Type B pancreatic cell (in vitro differentiated cells): Measurements from ENCODE around the gene FYCO1. TPM values are rescaled to one million over a fixed set of nuclear protein-coding genes. Genes with fewer than 3 reads are reported as not detected.

Source experiments
- DNase-seq: peaks from one replicate; pipeline ENCODE4 v3.0.0; 2021; ENCODE audit warnings: mixed read lengths; ENCODE audit not compliant: unreplicated experiment; ENCODE audit errors: extremely low spot score
- H3K27ac Mint-ChIP-seq: 2 replicates; pipeline ENCODE4 v1.8.0; 2021; ENCODE audit warnings: mild to moderate bottlenecking, mixed read lengths
- H3K27me3 Mint-ChIP-seq: 2 replicates; pipeline ENCODE4 v1.8.0; 2021; ENCODE audit warnings: mixed read lengths
- H3K36me3 Mint-ChIP-seq: 2 replicates; pipeline ENCODE4 v1.8.0; 2021; ENCODE audit warnings: mixed read lengths
- H3K4me1 Mint-ChIP-seq: one replicate; pipeline ENCODE4 v1.8.0; 2021; ENCODE audit warnings: mixed read lengths; ENCODE audit not compliant: unreplicated experiment
- H3K4me3 Mint-ChIP-seq: 2 replicates; pipeline ENCODE4 v1.8.0; 2021; ENCODE audit warnings: mild to moderate bottlenecking, mixed read lengths
- H3K9me3 Mint-ChIP-seq: 2 replicates; pipeline ENCODE4 v1.8.0; 2021; ENCODE audit warnings: mixed read lengths
- total RNA-seq: library from RNA; stranded (reverse); gene quantifications from 2 replicates; pipeline ENCODE4 v1.2.1, GENCODE V29; 2021; ENCODE audit warnings: low replicate concordance
- TF ChIP-seq, protein P1 (sequence below): fragments of 200-600 bp; sonication (generic); conservative IDR thresholded peaks from 2 replicates; pipeline ENCODE4 v1.5.0; 2021; ENCODE audit warnings: antibody characterized with exemption, mild to moderate bottlenecking

FYCO1 gene
- total RNA-seq, 1 donor from 2014 or later, result 15.2 TPM

- no peaks in the 10 kb centered on the region for H3K4me1 Mint-ChIP-seq
- no peak for DNase-seq
These were observed 63.5 kb downstream of the FYCO1 start for GRCh38 chr3:45932112-45932511.

GRCh38 chr3:45931496-45931895 lies 64.1 kb downstream of the FYCO1 start:
- Mint-ChIP-seq H3K27me3 (no peaks in the 10 kb centered on the region), H3K36me3 (peaks cover 31% of the 10 kb centered on the region), H3K27ac (no peak overlapping the region), H3K4me1 (no peaks in the 10 kb centered on the region), H3K9me3 (no peaks in the 10 kb centered on the region), H3K4me3 (no peak overlapping the region)
- TF ChIP-seq, protein P1, sequence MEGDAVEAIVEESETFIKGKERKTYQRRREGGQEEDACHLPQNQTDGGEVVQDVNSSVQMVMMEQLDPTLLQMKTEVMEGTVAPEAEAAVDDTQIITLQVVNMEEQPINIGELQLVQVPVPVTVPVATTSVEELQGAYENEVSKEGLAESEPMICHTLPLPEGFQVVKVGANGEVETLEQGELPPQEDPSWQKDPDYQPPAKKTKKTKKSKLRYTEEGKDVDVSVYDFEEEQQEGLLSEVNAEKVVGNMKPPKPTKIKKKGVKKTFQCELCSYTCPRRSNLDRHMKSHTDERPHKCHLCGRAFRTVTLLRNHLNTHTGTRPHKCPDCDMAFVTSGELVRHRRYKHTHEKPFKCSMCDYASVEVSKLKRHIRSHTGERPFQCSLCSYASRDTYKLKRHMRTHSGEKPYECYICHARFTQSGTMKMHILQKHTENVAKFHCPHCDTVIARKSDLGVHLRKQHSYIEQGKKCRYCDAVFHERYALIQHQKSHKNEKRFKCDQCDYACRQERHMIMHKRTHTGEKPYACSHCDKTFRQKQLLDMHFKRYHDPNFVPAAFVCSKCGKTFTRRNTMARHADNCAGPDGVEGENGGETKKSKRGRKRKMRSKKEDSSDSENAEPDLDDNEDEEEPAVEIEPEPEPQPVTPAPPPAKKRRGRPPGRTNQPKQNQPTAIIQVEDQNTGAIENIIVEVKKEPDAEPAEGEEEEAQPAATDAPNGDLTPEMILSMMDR, result no peak
- DNase-seq, result no peak

More at GRCh38 chr3:45932112-45932511, 63.5 kb downstream of the FYCO1 start:
- Mint-ChIP-seq H3K36me3 (peaks cover 29% of the 10 kb centered on the region), H3K9me3 (no peaks in the 10 kb centered on the region), H3K27ac (no peak overlapping the region), H3K27me3 (no peaks in the 10 kb centered on the region), H3K4me3 (no peak overlapping the region)
- TF ChIP-seq, protein P1, result no peak

- no peaks in the 10 kb centered on the region for H3K9me3 Mint-ChIP-seq
- H3K4me1 Mint-ChIP-seq, result no peaks in the 10 kb centered on the region
- no peak overlapping the region for H3K4me3 Mint-ChIP-seq
- no peaks in the 10 kb centered on the region for H3K27me3 Mint-ChIP-seq
- no peak overlapping the region for H3K27ac Mint-ChIP-seq
- peaks cover 18% of the 10 kb centered on the region for H3K36me3 Mint-ChIP-seq
- TF ChIP-seq, protein P1, result peak; percentile 78
- DNase-seq, result no peak
These were observed 66.5 kb downstream of the FYCO1 start for GRCh38 chr3:45929042-45929679.

- TF ChIP-seq, protein P1, result no peak
- no peak for DNase-seq
- Mint-ChIP-seq H3K36me3 (peaks cover 20% of the 10 kb centered on the region), H3K4me3 (no peak overlapping the region), H3K27me3 (no peaks in the 10 kb centered on the region), H3K9me3 (no peaks in the 10 kb centered on the region), H3K4me1 (no peaks in the 10 kb centered on the region), H3K27ac (no peak overlapping the region)
These were observed 67.7 kb downstream of the FYCO1 start for GRCh38 chr3:45927881-45928280.

DNA sequence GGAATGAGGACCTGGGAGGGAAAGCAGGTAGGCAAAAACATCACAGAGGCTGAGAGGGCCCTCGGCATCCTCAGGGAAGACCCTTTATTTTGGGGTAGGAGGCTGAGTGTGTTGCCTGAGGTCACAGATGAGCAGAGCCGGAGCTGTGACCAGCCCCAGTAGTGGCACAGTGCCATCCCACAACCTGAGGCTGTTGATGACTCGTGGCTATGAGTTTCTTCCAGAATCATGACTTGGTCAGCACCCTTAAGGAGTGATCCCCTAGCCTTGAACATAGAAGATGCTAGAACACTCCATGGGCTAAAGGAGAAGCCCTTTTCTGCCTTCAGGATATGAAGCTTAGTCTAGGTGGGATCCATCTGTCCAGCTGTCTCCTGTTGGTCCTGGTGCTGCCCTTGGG lies 71.9 kb downstream of the FYCO1 start:
- DNase-seq, result no peak
- no peak overlapping the region for H3K4me3 Mint-ChIP-seq
- H3K9me3 Mint-ChIP-seq, result no peaks in the 10 kb centered on the region
- no peaks in the 10 kb centered on the region for H3K27me3 Mint-ChIP-seq
- H3K27ac Mint-ChIP-seq, result no peak overlapping the region
- H3K4me1 Mint-ChIP-seq, result no peaks in the 10 kb centered on the region
- TF ChIP-seq, protein P1, result no peak
- peaks cover 23% of the 10 kb centered on the region for H3K36me3 Mint-ChIP-seq
